GM19397 (cell line): ENCODE results near the gene RLN3.
A peak's percentile ranks its signal among the peaks of the same experiment; 100 is the strongest.
"Not testable (repeated sequence)": the region's sequence is repeated elsewhere in the genome, so short reads cannot be mapped to it uniquely, and the experiment has no call there.

ENCODE experiments used
- ATAC-seq: cut with Tn5 transposase; IDR thresholded peaks from one replicate; pipeline ENCODE4 v1.9.1; 2021; ENCODE audit warnings: mild to moderate bottlenecking, moderate library complexity; ENCODE audit not compliant: unreplicated experiment

RLN3 gene

DNA sequence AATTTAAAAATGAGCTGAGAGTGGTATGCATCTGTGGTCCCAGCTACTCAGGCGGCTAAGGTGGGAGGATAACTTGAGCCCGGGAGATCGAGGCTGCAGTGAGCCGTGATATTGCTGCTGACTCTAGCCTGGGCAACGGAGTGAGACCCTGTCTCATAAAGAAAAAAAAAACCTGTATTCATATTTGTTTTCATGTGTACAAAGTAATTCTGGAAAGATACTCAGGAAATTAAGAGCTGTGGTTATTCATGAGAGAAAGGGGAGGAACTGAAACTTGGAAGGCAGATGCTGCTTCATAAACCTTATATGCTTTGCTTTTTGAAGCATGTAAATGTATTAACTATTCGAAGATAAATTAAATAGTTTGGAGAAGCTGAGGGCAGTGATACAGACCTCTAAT is 8.8 kb upstream of the RLN3 start:
- ATAC-seq = no peak

DNA sequence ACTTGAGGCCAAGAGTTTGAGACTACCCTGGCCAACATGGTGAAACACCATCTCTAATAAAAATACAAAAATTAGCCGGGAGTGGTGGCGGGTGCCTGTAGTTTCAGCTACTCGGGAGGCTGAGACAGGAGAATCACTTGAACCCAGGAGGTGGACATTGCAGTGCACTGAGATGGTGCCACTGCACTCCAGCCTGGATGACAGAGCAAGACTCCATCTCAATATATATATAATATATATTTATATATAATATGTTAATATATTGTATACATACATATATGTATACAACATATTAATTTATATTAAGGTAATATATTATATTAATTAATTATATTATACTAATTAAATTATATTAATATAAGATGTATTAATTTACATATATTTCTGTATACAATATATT is 8.2 kb upstream of the RLN3 start:
- not testable (repeated sequence) for ATAC-seq

DNA sequence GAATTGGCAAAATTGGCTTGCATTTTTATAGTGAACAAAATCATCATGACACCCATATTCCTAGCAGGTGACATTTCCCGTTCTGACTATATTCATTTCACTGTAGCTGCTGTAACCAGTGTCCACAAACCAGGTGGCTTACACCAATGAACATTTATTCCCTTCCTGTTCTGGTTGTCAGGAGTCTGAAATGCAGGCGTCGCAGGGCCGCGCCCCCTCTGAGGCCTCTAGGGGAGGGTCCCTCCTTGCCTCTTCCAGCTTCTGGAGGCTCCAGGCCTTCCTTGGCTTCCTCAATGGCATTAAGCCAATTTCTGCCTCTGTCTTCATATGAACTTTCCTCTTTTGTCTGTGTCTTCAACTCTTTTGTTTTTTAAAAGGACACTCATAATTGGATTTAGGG is 6.5 kb upstream of the RLN3 start:
- no peak for ATAC-seq

DNA sequence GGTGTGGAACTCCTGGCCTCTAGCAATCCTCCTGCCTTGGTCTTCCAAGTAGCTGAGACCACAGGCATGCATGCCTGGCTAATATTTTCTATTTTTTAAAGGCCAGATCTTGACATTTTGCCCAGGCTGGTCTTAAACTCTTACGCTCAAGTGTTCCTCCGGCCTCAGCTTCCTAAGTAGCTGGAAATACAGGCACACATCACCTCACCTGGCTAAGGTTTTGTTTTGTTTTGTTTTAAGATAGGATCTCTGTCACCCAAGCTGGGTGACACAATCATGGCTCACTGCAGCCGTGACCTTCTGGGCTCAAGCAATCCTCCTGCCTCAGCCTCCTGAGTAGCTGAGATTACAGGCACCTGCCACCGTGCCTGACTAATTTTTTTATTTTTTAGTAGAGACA is 5.5 kb upstream of the RLN3 start:
- no peak for ATAC-seq

DNA sequence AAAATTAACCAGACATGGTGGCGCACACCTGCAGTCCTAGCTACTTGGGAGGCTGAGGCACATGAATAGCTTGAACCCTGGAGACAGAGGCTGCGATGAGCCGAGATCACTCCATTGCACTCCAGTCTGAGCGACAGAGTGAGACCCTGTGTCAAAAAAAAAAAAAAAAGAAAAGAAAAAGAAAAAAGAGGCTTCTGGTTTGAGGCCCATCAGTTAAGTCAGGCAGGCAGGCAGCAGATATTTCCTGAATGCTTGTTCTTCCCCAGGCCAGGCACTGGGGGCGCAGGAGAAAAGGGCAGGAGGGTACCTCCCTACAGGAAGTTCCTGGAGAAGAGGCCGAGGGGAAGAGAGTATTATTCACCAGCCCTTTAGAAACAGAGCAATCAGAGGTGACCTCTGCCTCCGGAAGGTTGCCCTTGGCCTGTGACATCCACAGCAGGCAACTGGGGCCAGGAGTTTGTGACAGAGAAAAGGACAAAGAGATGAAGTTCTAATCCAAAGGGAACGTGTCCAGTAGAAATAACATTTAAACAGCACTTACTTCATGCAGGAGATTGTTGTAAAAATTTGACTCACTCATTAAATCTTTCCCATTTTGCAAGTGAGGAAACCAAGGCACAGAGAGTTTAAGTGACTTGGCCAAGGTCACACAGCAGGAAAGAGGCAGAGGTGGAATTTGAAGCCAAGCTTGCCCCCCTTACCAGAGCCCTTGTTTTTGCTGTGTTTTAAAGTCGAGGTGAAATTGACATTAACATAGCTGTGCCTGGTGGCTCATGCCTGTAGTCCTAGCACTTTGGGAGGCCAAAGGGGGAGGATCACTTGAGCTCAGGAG is 4.3 kb upstream of the RLN3 start:
- no peak for ATAC-seq

DNA sequence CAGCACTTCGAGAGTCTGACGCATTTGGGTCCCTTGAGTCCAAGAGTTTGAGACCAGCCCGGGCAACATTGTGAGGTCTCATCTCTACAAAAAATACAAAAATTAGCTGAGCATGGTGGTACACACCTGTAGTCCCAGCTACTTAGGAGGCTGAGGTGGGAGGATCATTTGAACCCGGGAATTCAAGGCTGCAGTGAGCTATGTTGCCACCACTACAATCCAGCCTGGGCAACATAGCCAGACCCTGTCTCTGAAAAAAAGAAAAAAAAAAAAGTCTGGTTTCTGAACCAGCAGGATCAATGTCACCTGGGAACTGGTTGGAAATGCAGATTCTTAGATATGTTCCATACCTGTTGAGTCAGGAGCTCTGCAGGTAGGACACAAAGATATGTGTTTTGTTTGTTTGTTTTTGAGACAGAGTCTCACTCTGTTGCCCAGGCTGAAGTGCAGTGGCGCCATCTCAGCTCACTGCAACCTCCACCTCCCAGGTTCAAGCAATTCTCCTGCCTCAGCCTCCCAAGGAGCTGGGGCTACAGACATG is 1.2 kb upstream of the RLN3 start:
- ATAC-seq = not testable (repeated sequence)

DNA sequence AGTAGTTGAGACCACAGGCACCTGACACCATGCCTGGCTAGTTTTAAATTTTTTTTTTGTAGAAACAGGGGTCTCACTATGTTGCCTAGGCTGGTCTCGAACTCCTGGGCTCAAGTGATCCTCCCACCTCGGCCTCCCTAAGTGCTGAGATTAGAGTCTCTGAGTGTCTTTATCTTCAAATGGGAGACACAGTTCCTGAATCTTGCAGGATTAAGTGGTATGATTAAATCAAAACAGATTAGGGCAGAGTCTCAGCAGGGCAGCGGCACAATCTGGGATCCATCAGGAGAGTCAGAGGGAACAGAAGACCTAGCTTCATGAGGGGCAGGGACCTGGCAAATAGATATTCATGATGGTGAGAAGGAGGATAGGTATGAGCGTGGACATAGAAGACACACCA is 953 bp downstream of the RLN3 start:
- no peak for ATAC-seq

DNA sequence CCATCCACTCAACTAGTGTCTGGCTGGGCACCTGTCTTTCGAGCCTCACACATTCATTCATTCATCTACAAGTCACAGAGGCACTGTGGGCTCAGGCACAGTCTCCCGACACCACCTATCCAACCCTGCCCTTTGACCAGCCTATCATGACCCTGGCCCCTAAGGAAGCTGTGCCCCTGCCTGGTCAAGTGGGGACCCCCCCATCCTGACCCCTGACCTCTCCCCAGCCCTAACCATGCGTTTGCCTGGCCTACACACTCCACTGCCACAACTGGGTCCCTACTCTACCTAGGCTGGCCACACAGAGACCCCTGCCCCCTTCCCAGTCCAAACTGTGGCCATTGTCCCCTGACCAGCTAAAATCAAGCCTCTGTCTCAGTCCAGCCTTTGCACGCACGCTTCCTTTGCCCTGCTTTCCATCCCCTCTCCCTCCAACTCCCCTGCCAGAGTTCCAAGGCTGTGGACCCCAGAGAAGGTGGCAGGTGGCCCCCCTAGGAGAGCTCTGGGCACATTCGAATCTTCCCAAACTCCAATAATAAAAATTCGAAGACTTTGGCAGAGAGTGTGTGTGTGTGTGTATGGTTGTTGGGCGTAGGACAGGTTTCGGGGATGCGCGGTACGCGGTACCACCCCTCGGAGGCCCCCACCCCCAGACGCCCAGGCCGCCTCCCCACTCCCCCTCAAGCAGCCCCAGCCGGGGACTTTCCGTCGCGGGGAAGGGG is 3.2 kb downstream of the RLN3 start:
- ATAC-seq = no peak

DNA sequence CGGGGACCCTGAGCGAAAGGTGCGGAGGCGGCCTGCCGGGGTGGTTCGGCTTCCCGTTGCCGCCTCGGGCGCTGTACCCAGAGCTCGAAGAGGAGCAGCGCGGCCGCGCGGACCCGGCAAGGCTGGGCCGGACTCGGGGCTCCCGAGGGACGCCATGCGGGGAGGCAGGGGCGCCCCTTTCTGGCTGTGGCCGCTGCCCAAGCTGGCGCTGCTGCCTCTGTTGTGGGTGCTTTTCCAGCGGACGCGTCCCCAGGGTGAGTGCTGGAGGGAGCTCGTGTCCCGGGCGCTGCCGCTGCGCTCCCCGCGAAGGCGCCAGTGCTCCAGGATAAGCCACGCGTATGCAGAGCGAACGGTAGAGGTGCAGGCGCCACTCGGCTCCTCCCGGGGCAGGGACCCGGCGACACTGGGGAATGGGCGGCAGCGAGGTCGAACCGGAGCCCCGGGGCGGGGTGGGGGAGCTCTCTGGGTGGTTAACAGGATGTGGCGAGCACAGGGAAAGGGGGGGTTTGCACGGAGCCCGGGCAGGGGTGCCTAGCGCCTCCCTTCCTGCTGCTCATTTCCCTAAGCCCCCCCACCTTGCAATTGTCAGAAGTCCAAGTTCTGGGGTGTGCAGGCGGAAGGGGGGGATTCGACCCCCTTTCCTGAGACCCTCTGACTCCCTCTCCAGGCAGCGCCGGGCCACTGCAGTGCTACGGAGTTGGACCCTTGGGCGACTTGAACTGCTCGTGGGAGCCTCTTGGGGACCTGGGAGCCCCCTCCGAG is 4.0 kb downstream of the RLN3 start, which contains the start of gene IL27RA:
IL27RA (plus strand) TSS at position 44 of the 762 bp plus-strand sequence; CDS start at position 155, 111 bp downstream.
- peak; percentile 54 for ATAC-seq

DNA sequence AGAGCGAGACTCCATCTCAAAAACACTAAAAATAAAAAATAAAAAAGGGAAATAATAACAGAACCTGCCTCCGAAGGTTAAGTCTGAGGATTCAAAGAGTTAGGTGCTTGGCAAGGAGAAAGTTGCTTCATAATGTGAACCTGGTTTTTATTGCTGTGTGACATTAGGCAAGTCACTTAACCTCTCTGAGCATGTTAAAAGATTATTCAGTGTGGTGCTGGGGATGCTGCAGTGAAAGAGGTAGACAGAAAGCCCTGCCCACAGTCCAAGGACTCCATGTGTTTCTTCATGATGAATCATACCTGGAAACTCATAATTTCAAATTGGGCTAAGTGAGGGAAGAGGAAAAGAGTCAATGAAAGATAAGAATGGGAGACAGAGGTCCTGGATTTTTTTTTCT is 6.0 kb downstream of the RLN3 start:
- ATAC-seq = no peak

DNA sequence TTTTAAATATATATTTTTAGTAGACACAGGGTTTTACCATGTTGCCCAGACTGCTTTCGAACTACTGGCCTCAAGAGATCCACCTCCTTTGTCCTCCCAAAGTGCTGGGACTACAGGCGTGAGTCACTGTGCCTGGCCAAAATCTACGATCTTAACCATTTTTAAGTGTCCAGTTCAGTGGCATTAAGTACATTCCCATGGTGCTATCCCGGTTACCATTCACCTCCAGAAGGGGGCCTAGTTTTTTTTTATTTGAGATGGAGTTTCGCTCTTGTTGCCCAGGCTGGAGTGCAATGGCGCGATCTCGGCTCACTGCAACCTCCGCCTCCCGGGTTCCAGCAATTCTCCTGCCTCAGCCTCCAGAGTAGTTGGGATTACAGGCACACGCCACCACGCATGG is 7.2 kb downstream of the RLN3 start:
- ATAC-seq = not testable (repeated sequence)

DNA sequence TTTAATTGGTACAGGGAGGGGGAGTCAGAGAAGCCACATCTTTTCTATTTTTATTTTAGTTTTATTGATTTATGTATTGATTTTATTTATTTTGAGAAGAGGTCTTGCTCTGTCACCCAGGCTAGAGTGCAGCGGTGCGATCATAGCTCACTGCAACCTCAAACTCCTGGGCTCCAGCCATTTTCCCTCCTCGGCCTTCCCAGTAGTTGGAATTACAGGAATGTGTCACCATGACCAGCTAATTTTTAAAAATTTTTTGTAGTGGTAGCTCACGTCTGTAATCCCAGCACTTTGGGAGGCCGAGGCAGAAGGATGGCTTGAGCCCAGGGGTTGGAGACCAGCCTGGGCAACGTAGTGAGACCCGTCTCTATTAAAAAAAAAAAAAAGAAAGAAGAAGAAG is 7.8 kb downstream of the RLN3 start:
- ATAC-seq = no peak

DNA sequence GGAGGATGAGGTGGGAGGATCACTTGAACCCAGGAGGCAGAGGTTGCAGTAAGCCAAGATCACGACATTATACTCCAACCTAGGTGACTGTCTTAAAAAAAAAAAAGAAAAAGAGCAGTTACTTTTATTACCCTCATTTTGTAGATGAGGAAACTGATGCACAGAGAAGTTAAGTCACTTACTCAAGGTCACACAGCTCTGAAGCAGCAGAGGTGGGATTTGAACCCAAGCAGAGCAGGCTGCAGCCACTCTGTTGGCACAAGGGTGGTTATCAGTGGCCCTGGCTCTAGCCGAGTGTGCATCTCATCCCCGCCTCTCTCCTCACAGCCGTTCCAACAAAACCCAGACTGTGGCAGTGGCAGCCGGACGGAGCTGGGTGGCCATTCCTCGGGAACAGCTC is 11.2 kb downstream of the RLN3 start:
- no peak for ATAC-seq

DNA sequence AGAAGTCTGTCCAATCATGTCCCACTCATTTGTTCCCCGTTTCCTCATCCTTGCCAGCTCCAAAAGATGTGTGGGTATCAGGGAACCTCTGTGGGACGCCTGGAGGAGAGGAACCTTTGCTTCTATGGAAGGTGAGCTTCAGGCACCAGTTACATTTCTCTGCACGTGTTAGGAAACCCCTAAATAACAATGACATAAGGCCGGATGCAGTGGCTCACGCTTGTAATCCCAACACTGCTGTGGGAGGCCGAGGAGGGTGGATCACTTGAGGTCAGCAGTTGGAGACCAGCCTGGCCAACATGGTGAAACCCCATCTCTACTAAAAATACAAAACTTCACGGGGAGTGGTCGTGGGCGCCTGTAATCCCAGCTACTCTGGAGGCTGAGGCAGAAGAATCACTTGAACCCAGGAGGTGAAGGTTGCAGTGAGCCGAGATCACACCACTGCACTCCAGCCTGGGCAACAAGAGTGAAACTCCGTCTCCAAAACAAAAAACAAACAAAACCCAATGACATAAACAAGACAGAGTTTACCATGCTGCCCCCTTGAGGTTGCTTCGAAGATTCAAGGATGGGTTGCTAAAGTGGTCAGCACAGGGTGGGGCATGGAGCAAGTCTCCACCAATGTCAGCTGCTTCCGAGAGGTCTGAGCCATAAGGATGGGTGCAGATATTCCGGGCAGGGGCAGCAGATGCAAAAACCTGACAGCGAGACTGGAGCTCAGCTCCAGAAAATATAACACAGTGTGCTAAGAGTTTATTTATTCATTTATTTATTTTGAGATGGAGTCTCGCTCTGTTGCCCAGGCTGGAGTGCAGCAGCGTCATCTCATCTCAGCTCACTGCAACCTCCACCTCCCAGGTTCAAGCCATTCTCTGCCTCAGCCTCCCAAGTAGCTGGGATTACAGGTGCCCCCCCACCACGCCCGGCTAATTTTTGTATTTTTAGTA is 15.0 kb downstream of the RLN3 start:
- ATAC-seq = not testable (repeated sequence)

DNA sequence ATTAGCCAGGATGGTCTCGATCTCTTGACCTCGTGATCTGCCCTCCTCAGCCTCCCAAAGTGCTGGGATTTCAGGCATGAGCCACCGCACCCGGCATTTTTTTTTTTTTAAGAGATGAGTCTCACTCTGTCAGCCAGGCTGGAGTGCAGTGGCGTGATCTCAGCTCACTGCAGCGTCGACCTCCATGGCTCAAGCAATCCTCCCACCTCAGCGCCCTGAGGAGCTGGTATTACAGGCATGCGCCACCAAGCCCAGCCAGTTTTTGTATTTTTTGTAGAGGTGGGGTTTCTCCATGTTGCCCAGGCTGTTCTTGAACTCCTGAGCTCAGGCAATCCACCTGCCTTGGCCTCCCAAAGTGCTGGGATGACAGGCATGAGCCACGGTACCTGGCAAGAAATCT is 19.9 kb downstream of the RLN3 start:
- ATAC-seq = not testable (repeated sequence)

DNA sequence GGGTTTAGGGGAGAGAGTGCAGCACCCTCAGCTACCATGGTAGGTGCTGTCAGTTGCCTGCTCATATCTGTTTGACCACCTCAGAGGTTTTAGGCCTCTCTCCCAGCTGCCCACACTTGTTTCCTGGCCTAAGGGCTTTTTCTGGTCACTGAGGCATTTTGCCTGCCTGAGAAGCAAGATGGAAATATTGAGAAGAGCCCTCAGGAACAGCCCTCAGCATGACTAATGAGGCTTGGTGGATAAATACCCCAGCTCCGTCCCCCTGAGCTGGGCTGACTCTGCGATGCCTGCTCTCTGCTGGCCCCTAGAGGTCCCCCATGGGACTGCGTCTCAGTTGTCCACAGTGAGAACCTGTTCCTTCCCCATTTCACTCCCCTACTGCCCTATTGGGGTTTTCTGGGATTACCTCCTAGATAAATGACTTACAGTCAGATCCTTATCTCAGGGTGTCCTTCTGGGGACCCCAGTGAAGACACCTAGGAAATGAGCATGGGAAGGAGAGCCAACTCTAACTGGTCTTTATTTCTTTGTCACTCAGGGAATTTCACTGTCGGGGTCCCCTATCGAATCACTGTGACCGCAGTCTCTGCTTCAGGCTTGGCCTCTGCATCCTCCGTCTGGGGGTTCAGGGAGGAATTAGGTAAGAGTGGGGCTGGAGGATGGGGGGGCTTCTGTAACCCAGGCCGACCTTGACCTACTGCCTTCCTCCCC is 20.6 kb downstream of the RLN3 start:
- no peak for ATAC-seq

DNA sequence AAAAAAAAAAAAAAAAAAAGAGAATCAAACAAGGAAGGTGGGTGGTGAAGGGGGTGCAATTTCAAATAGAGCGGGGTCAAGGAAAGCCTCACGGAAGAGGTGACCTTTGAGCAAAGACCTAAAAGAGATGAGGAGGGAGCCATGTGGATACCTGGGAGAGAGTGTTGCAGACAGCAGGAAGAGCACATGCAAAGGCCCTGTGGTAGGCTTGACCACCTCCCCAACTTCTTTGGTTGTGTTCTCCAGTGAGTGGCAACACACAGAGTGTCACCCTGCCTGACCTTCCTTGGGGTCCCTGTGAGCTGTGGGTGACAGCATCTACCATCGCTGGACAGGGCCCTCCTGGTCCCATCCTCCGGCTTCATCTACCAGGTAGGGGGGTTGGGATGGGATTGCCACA is 22.6 kb downstream of the RLN3 start:
- ATAC-seq = no peak

DNA sequence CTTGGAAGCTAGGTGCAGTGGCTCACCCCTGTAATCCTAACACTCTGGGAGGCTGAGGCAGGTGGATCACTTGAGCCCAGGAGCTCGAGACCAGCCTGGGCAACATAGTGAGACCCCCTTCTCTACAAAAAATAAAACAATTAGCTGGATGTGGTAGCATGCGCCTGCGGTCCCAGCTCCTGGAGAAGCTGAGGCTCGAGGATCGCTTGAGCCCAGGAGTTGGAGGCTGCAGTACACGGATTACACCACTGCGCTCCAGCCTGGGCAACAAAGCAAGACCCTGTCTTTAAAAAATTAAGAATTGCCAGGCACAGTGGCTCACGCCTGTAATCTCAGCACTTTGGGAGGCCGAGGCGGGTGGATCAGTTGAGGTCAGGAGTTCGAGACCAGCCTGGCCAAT is 23.0 kb downstream of the RLN3 start:
- not testable (repeated sequence) for ATAC-seq

DNA sequence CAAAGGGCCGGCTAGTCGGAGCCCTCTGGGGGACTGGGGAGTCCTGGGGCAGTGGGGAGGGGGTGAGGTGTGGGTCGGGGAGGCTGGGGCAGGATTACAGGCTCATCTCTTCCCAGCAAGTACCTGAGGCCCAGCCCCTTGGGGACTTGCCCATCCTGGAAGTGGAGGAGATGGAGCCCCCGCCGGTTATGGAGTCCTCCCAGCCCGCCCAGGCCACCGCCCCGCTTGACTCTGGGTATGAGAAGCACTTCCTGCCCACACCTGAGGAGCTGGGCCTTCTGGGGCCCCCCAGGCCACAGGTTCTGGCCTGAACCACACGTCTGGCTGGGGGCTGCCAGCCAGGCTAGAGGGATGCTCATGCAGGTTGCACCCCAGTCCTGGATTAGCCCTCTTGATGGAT is 24.0 kb downstream of the RLN3 start:
- ATAC-seq = no peak

DNA sequence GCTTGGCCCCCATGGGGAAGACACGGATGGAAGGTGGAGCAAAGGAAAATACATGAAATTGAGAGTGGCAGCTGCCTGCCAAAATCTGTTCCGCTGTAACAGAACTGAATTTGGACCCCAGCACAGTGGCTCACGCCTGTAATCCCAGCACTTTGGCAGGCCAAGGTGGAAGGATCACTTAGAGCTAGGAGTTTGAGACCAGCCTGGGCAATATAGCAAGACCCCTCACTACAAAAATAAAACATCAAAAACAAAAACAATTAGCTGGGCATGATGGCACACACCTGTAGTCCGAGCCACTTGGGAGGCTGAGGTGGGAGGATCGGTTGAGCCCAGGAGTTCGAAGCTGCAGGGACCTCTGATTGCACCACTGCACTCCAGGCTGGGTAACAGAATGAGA is 24.5 kb downstream of the RLN3 start:
- ATAC-seq = no peak
